Neural progenitor cell (in vitro differentiated cells): Measurements from ENCODE around the gene CLTCL1. TPM values are rescaled to one million over a fixed set of nuclear protein-coding genes. Genes with fewer than 3 reads are reported as not detected.

Experiments used
- DNase-seq: peaks from one replicate; pipeline ENCODE4 v3.0.0-alpha.2; 2016; ENCODE audit warnings: low spot score
- H2AFZ ChIP-seq: fragments of 200-600 bp; sonication (generic); replicated peaks from 2 replicates; pipeline ENCODE4 v1.6.1; 2016; ENCODE audit warnings: antibody characterized with exemption
- H3F3A ChIP-seq: fragments of 200-600 bp; sonication (generic); 2 replicates; pipeline ENCODE4 v1.6.1; 2016; ENCODE audit warnings: antibody characterized with exemption, low read depth
- H3K27ac ChIP-seq: fragments of 200-600 bp; sonication (generic); 2 replicates; pipeline ENCODE4 v1.5.1; 2016; ENCODE audit warnings: mild to moderate bottlenecking
- H3K27me3 ChIP-seq: fragments of 200-600 bp; sonication (generic); 2 replicates; pipeline ENCODE4 v1.6.1; 2016; ENCODE audit warnings: mild to moderate bottlenecking, moderate library complexity
- H3K36me3 ChIP-seq: fragments of 200-600 bp; sonication (generic); 2 replicates; pipeline ENCODE4 v1.5.1; 2016
- H3K4me1 ChIP-seq: fragments of 200-600 bp; sonication (generic); 2 replicates; pipeline ENCODE4 v1.6.1; 2016; ENCODE audit warnings: mixed run types
- H3K4me2 ChIP-seq: fragments of 200-600 bp; sonication (generic); 2 replicates; pipeline ENCODE4 v1.6.1; 2016
- H3K4me3 ChIP-seq: fragments of 200-600 bp; sonication (generic); 2 replicates; pipeline ENCODE4 v1.5.1; 2016
- H3K79me2 ChIP-seq: fragments of 200-600 bp; sonication (generic); 2 replicates; pipeline ENCODE4 v1.6.1; 2016; ENCODE audit warnings: low read depth
- H3K9ac ChIP-seq: fragments of 200-600 bp; sonication (generic); 2 replicates; pipeline ENCODE4 v1.6.1; 2016
- H3K9me3 ChIP-seq: fragments of 200-600 bp; sonication (generic); 2 replicates; pipeline ENCODE4 v1.5.1; 2016; ENCODE audit warnings: low read depth
- H4K20me1 ChIP-seq: fragments of 200-600 bp; sonication (generic); 2 replicates; pipeline ENCODE4 v1.6.1; 2016; ENCODE audit warnings: low read depth
- H3K27ac Mint-ChIP-seq: 3 replicates; pipeline ENCODE4 v1.8.0; 2021; ENCODE audit warnings: mixed read lengths
- H3K27me3 Mint-ChIP-seq: 2 replicates; pipeline ENCODE4 v1.8.0; 2022; ENCODE audit warnings: low read depth, mild to moderate bottlenecking, inconsistent platforms, moderate library complexity, mixed read lengths; ENCODE audit not compliant: insufficient read depth
- H3K36me3 Mint-ChIP-seq: 3 replicates; pipeline ENCODE4 v1.8.0; 2021; ENCODE audit warnings: mixed read lengths
- H3K4me1 Mint-ChIP-seq: 3 replicates; pipeline ENCODE4 v1.8.0; 2021; ENCODE audit warnings: mixed read lengths
- H3K4me3 Mint-ChIP-seq: 3 replicates; pipeline ENCODE4 v1.8.0; 2021; ENCODE audit warnings: mild to moderate bottlenecking, moderate library complexity, mixed read lengths
- H3K9me3 Mint-ChIP-seq: 3 replicates; pipeline ENCODE4 v1.8.0; 2020; ENCODE audit warnings: mixed read lengths
- EZH2 ChIP-seq: fragments of 200-600 bp; sonication (generic); IDR thresholded peaks from 2 replicates; pipeline ENCODE4 v1.6.1; 2017; ENCODE audit warnings: antibody characterized with exemption, mild to moderate bottlenecking, moderate library complexity
- EZH2phosphoT487 ChIP-seq: fragments of 200-600 bp; sonication (generic); IDR thresholded peaks from 2 replicates; pipeline ENCODE4 v1.6.1; 2017; ENCODE audit warnings: antibody characterized with exemption
- total RNA-seq: library from RNA; depleted of rRNA; stranded (reverse); fragments of >200 nt; gene quantifications from 2 replicates; pipeline ENCODE4 v1.2.3, GENCODE V29; 2015; ENCODE audit warnings: low replicate concordance
- TF ChIP-seq, protein P1 (sequence below): fragments of 200-600 bp; sonication (generic); IDR thresholded peaks from 2 replicates; pipeline ENCODE4 v1.5.1; 2017; ENCODE audit warnings: antibody characterized with exemption, mild to moderate bottlenecking

The CLTCL1 gene
- total RNA-seq, 1 donor from 2014 or later = 13.7 TPM

DNA sequence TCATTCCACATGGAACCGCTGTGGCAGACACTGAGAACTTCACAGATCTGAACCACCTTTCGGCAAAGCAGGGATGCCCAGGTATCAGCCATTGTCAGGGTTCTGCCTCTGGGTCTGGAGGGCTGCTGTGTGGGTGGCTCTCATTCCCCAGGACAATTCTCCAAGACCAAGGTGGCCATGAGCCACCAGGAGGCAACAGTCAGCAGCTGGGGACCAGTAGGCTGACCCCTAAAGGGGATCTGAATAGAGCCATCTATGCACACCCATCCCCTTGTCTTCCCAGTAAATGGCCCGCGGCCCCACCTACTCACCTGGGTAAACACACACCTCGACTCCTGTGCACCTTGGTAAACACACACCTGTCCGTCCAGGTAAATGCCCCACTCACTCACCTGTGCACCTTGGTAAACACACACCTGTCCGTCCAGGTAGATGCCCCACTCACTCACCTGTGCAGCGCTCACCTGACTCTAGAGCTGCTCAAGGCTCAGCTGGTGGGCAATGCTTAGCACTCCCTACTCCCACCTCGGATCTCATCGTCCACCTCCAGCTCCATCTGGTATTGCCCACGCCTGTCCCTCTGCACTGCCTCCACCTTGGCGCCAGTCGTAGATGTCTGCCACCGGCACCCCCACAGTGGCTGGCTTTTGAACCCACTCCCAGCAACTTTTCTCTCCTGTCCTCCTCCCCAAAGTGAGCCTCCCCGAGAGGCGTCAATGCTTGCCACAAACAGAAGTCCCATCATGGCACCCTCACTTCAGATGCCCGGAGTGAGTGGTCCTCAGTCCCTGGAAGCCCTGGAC lies 123.2 kb downstream of the CLTCL1 start:
- Histone ChIP-seq H3K9ac (no peak overlapping the region), H4K20me1 (peaks cover 50% of the 10 kb centered on the region), H3K36me3 (no peaks in the 10 kb centered on the region), H3K4me2 (no peak overlapping the region), H3F3A (peaks cover 27% of the 10 kb centered on the region), H3K27ac (no peak overlapping the region), H3K27me3 (peaks cover 81% of the 10 kb centered on the region), H3K79me2 (peaks cover 18% of the 10 kb centered on the region), H3K9me3 (no peaks in the 10 kb centered on the region), H3K4me1 (peaks cover 20% of the 10 kb centered on the region), H3K4me3 (no peak overlapping the region), H2AFZ (no peak overlapping the region)
- Mint-ChIP-seq H3K4me3 (peak overlapping the region; percentile 39), H3K27ac (no peak overlapping the region), H3K9me3 (peaks cover 5% of the 10 kb centered on the region), H3K36me3 (peaks cover 4% of the 10 kb centered on the region), H3K27me3 (peaks cover 38% of the 10 kb centered on the region), H3K4me1 (peaks cover 24% of the 10 kb centered on the region)
- peak; percentile 2 for DNase-seq
- TF ChIP-seq, protein P1, sequence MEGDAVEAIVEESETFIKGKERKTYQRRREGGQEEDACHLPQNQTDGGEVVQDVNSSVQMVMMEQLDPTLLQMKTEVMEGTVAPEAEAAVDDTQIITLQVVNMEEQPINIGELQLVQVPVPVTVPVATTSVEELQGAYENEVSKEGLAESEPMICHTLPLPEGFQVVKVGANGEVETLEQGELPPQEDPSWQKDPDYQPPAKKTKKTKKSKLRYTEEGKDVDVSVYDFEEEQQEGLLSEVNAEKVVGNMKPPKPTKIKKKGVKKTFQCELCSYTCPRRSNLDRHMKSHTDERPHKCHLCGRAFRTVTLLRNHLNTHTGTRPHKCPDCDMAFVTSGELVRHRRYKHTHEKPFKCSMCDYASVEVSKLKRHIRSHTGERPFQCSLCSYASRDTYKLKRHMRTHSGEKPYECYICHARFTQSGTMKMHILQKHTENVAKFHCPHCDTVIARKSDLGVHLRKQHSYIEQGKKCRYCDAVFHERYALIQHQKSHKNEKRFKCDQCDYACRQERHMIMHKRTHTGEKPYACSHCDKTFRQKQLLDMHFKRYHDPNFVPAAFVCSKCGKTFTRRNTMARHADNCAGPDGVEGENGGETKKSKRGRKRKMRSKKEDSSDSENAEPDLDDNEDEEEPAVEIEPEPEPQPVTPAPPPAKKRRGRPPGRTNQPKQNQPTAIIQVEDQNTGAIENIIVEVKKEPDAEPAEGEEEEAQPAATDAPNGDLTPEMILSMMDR = peak; percentile 11
- no peak for TF ChIP-seq EZH2phosphoT487

DNA sequence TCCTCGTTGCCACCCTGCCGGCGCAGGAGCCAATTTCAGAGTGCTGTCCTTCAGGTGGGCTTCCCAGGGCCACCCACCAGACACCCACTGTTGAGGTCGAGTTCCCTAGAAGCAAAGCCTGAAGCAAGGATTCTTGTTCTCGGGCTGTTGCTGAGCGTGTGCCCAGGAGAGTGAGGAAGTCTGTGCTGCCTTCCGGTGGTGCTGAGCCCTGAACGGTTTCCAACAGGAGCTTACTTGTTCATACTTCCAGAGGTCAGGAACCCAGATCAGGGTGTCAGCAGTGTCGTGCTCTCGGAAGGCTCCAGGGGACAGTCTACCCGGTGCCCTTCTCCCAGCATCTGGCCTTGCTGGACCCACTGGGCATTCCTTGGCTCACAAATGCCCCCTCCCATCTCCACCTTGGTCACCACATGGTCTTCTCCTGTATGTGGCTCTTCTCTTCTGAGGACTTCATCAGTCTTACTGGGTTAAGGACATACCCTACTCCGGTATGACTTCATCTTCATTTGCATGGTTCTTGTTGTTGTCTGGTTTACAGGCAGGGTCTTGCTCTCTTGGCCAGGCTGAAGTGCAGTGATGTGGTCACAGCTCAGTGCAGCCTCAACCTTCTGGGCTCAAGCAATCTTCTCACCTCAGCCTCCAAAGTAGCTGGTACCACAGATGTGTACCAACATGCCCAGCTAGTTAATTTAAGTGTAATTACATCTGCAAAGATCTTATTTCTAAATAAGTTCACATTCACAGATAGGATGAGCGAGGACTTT lies 124.2 kb downstream of the CLTCL1 start:
- peak overlapping the region; percentile 65 for H3K4me3 Mint-ChIP-seq
- peaks cover 91% of the 10 kb centered on the region for H3K27me3 ChIP-seq

DNA sequence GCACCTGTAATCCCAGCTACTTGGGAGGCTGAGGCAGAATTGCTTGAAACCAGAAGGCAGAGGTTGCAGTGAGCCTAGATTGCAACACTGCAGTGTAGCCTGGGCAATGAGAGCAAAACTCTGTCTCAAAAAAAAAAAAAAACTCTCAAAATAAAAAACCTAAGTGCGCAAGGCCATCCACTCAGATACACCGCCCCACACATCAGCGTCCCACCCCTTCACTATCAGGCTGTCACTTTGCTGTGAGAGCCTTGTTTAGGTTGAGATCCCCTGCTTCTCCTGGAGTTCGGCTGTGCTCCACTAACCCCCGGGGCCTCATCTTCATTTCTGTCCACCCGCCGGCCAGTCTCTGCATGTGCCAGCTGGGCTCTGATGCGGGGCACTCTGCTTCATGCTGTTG lies 125.1 kb downstream of the CLTCL1 start:
- peaks cover 27% of the 10 kb centered on the region for H3F3A ChIP-seq
- H3K9ac ChIP-seq = no peak overlapping the region
- H3K27me3 Mint-ChIP-seq = peaks cover 41% of the 10 kb centered on the region

More for the DNA sequence above, 124.2 kb downstream of the CLTCL1 start:
- H3K9me3 ChIP-seq = no peaks in the 10 kb centered on the region
- peaks cover 2% of the 10 kb centered on the region for H3K36me3 Mint-ChIP-seq
- DNase-seq = peak; percentile 1
- no peak overlapping the region for H3K4me3 ChIP-seq
- no peaks in the 10 kb centered on the region for H3K36me3 ChIP-seq
- peaks cover 16% of the 10 kb centered on the region for H3K4me1 Mint-ChIP-seq
- H3K4me2 ChIP-seq = no peak overlapping the region
- peaks cover 5% of the 10 kb centered on the region for H3K9me3 Mint-ChIP-seq
- peaks cover 15% of the 10 kb centered on the region for H3K4me1 ChIP-seq
- H3K79me2 ChIP-seq = peaks cover 8% of the 10 kb centered on the region
- H3K27ac ChIP-seq = no peak overlapping the region
- no peak overlapping the region for H3K9ac ChIP-seq
- H2AFZ ChIP-seq = no peak overlapping the region
- H3K27me3 Mint-ChIP-seq = peaks cover 41% of the 10 kb centered on the region
- peaks cover 40% of the 10 kb centered on the region for H4K20me1 ChIP-seq
- peaks cover 27% of the 10 kb centered on the region for H3F3A ChIP-seq
- TF ChIP-seq EZH2 = no peak
- TF ChIP-seq EZH2phosphoT487 = no peak
- TF ChIP-seq, protein P1 = no peak
- H3K27ac Mint-ChIP-seq = no peak overlapping the region

More for the DNA sequence above, 125.1 kb downstream of the CLTCL1 start:
- H3K9me3 Mint-ChIP-seq = peaks cover 5% of the 10 kb centered on the region
- H3K4me3 ChIP-seq = no peak overlapping the region
- H3K79me2 ChIP-seq = no peaks in the 10 kb centered on the region
- TF ChIP-seq EZH2 = no peak
- TF ChIP-seq, protein P1 = no peak
- TF ChIP-seq EZH2phosphoT487 = no peak
- peaks cover 99% of the 10 kb centered on the region for H3K27me3 ChIP-seq
- no peaks in the 10 kb centered on the region for H3K9me3 ChIP-seq
- no peak overlapping the region for H3K4me3 Mint-ChIP-seq
- peaks cover 14% of the 10 kb centered on the region for H3K4me1 ChIP-seq
- no peak overlapping the region for H3K27ac Mint-ChIP-seq
- H4K20me1 ChIP-seq = peaks cover 37% of the 10 kb centered on the region
- no peak for DNase-seq
- peaks cover 13% of the 10 kb centered on the region for H3K4me1 Mint-ChIP-seq
- peaks cover 2% of the 10 kb centered on the region for H3K36me3 Mint-ChIP-seq
- H3K36me3 ChIP-seq = no peaks in the 10 kb centered on the region
- no peak overlapping the region for H2AFZ ChIP-seq
- H3K27ac ChIP-seq = no peak overlapping the region
- no peak overlapping the region for H3K4me2 ChIP-seq
